Neural progenitor cell (in vitro differentiated cells): ENCODE measurements around the gene CFAP53. TPM values are rescaled to one million over a fixed set of nuclear protein-coding genes. Genes with fewer than 3 reads are reported as not detected.

Experiments used
- DNase-seq: peaks from one replicate; pipeline ENCODE4 v3.0.0-alpha.2; 2016; ENCODE audit warnings: low spot score
- H2AFZ ChIP-seq: fragments of 200-600 bp; sonication (generic); replicated peaks from 2 replicates; pipeline ENCODE4 v1.6.1; 2016; ENCODE audit warnings: antibody characterized with exemption
- H3F3A ChIP-seq: fragments of 200-600 bp; sonication (generic); 2 replicates; pipeline ENCODE4 v1.6.1; 2016; ENCODE audit warnings: antibody characterized with exemption, low read depth
- H3K27ac ChIP-seq: fragments of 200-600 bp; sonication (generic); 2 replicates; pipeline ENCODE4 v1.5.1; 2016; ENCODE audit warnings: mild to moderate bottlenecking
- H3K27me3 ChIP-seq: fragments of 200-600 bp; sonication (generic); 2 replicates; pipeline ENCODE4 v1.6.1; 2016; ENCODE audit warnings: mild to moderate bottlenecking, moderate library complexity
- H3K36me3 ChIP-seq: fragments of 200-600 bp; sonication (generic); 2 replicates; pipeline ENCODE4 v1.5.1; 2016
- H3K4me1 ChIP-seq: fragments of 200-600 bp; sonication (generic); 2 replicates; pipeline ENCODE4 v1.6.1; 2016; ENCODE audit warnings: mixed run types
- H3K4me2 ChIP-seq: fragments of 200-600 bp; sonication (generic); 2 replicates; pipeline ENCODE4 v1.6.1; 2016
- H3K4me3 ChIP-seq: fragments of 200-600 bp; sonication (generic); 2 replicates; pipeline ENCODE4 v1.5.1; 2016
- H3K79me2 ChIP-seq: fragments of 200-600 bp; sonication (generic); 2 replicates; pipeline ENCODE4 v1.6.1; 2016; ENCODE audit warnings: low read depth
- H3K9ac ChIP-seq: fragments of 200-600 bp; sonication (generic); 2 replicates; pipeline ENCODE4 v1.6.1; 2016
- H3K9me3 ChIP-seq: fragments of 200-600 bp; sonication (generic); 2 replicates; pipeline ENCODE4 v1.5.1; 2016; ENCODE audit warnings: low read depth
- H4K20me1 ChIP-seq: fragments of 200-600 bp; sonication (generic); 2 replicates; pipeline ENCODE4 v1.6.1; 2016; ENCODE audit warnings: low read depth
- H3K27ac Mint-ChIP-seq: 3 replicates; pipeline ENCODE4 v1.8.0; 2021; ENCODE audit warnings: mixed read lengths
- H3K27me3 Mint-ChIP-seq: 2 replicates; pipeline ENCODE4 v1.8.0; 2022; ENCODE audit warnings: low read depth, mild to moderate bottlenecking, inconsistent platforms, moderate library complexity, mixed read lengths; ENCODE audit not compliant: insufficient read depth
- H3K36me3 Mint-ChIP-seq: 3 replicates; pipeline ENCODE4 v1.8.0; 2021; ENCODE audit warnings: mixed read lengths
- H3K4me1 Mint-ChIP-seq: 3 replicates; pipeline ENCODE4 v1.8.0; 2021; ENCODE audit warnings: mixed read lengths
- H3K4me3 Mint-ChIP-seq: 3 replicates; pipeline ENCODE4 v1.8.0; 2021; ENCODE audit warnings: mild to moderate bottlenecking, moderate library complexity, mixed read lengths
- H3K9me3 Mint-ChIP-seq: 3 replicates; pipeline ENCODE4 v1.8.0; 2020; ENCODE audit warnings: mixed read lengths
- EZH2 ChIP-seq: fragments of 200-600 bp; sonication (generic); IDR thresholded peaks from 2 replicates; pipeline ENCODE4 v1.6.1; 2017; ENCODE audit warnings: antibody characterized with exemption, mild to moderate bottlenecking, moderate library complexity
- EZH2phosphoT487 ChIP-seq: fragments of 200-600 bp; sonication (generic); IDR thresholded peaks from 2 replicates; pipeline ENCODE4 v1.6.1; 2017; ENCODE audit warnings: antibody characterized with exemption
- total RNA-seq: library from RNA; depleted of rRNA; stranded (reverse); fragments of >200 nt; gene quantifications from 2 replicates; pipeline ENCODE4 v1.2.3, GENCODE V29; 2015; ENCODE audit warnings: low replicate concordance
- TF ChIP-seq, protein P1 (sequence below): fragments of 200-600 bp; sonication (generic); IDR thresholded peaks from 2 replicates; pipeline ENCODE4 v1.5.1; 2017; ENCODE audit warnings: antibody characterized with exemption, mild to moderate bottlenecking

Gene CFAP53
- total RNA-seq, 1 donor from 2014 or later, result 0.36 TPM

GRCh38 chr18:50281972-50282520, 15.8 kb upstream of the CFAP53 start:
- peaks cover 27% of the 10 kb centered on the region for H3K4me1 Mint-ChIP-seq
- Histone ChIP-seq H3K27me3 (no peaks in the 10 kb centered on the region), H3K4me3 (peak overlapping the region; percentile 91), H3K9me3 (no peaks in the 10 kb centered on the region), H3K9ac (no peak overlapping the region), H2AFZ (peak overlapping the region; percentile 99), H3F3A (peaks cover 11% of the 10 kb centered on the region), H3K79me2 (peaks cover 35% of the 10 kb centered on the region), H3K4me2 (peak overlapping the region; percentile 87), H4K20me1 (peaks cover 8% of the 10 kb centered on the region), H3K4me1 (peaks cover 14% of the 10 kb centered on the region), H3K36me3 (peaks cover 7% of the 10 kb centered on the region), H3K27ac (peak overlapping the region; percentile 79)
- TF ChIP-seq, protein P1, sequence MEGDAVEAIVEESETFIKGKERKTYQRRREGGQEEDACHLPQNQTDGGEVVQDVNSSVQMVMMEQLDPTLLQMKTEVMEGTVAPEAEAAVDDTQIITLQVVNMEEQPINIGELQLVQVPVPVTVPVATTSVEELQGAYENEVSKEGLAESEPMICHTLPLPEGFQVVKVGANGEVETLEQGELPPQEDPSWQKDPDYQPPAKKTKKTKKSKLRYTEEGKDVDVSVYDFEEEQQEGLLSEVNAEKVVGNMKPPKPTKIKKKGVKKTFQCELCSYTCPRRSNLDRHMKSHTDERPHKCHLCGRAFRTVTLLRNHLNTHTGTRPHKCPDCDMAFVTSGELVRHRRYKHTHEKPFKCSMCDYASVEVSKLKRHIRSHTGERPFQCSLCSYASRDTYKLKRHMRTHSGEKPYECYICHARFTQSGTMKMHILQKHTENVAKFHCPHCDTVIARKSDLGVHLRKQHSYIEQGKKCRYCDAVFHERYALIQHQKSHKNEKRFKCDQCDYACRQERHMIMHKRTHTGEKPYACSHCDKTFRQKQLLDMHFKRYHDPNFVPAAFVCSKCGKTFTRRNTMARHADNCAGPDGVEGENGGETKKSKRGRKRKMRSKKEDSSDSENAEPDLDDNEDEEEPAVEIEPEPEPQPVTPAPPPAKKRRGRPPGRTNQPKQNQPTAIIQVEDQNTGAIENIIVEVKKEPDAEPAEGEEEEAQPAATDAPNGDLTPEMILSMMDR, result no peak
- no peak for TF ChIP-seq EZH2phosphoT487
- H3K36me3 Mint-ChIP-seq, result peaks cover 28% of the 10 kb centered on the region
- peaks cover 8% of the 10 kb centered on the region for H3K27me3 Mint-ChIP-seq
- DNase-seq, result no peak
- no peak overlapping the region for H3K27ac Mint-ChIP-seq
- H3K9me3 Mint-ChIP-seq, result no peaks in the 10 kb centered on the region
- H3K4me3 Mint-ChIP-seq, result peak overlapping the region; percentile 96

GRCh38 chr18:50281295-50281971, 15.1 kb upstream of the CFAP53 start, which contains the start of gene MBD1:
Gene MBD1, minus strand, starts transcription at chr18:50281523. Its CDS starts 1,531 bp downstream, at chr18:50279992.
- Mint-ChIP-seq H3K27me3 (peaks cover 7% of the 10 kb centered on the region), H3K27ac (peak within 1 kb of the TSS; percentile 46), H3K4me3 (peak within 1 kb of the TSS; percentile 96), H3K9me3 (no peaks in the 10 kb centered on the region), H3K36me3 (peaks cover 31% of the 10 kb centered on the region), H3K4me1 (peaks cover 22% of the 10 kb centered on the region)
- peaks cover 11% of the 10 kb centered on the region for H3F3A ChIP-seq
- H3K79me2 ChIP-seq, result peaks cover 29% of the 10 kb centered on the region
- H3K27ac ChIP-seq, result peak within 1 kb of the TSS; percentile 79
- peak; percentile 98 for DNase-seq
- H3K27me3 ChIP-seq, result no peaks in the 10 kb centered on the region
- H3K4me3 ChIP-seq, result peak within 1 kb of the TSS; percentile 91
- peaks cover 12% of the 10 kb centered on the region for H3K4me1 ChIP-seq
- H3K9ac ChIP-seq, result peak within 1 kb of the TSS; percentile 85
- peak within 1 kb of the TSS; percentile 87 for H3K4me2 ChIP-seq
- peaks cover 10% of the 10 kb centered on the region for H4K20me1 ChIP-seq
- TF ChIP-seq EZH2 (peak; percentile 6), EZH2phosphoT487 (no peak)
- TF ChIP-seq, protein P1, result peak; percentile 28
- H3K9me3 ChIP-seq, result no peaks in the 10 kb centered on the region
- H2AFZ ChIP-seq, result peak within 1 kb of the TSS; percentile 99
- H3K36me3 ChIP-seq, result peaks cover 7% of the 10 kb centered on the region

- no peak overlapping the region for H3K27ac ChIP-seq
- no peaks in the 10 kb centered on the region for H3K9me3 ChIP-seq
- H2AFZ ChIP-seq, result peak overlapping the region; percentile 99
- TF ChIP-seq EZH2 (no peak), EZH2phosphoT487 (no peak)
- TF ChIP-seq, protein P1, result no peak
- peaks cover 7% of the 10 kb centered on the region for H3K36me3 ChIP-seq
- Mint-ChIP-seq H3K4me1 (peaks cover 18% of the 10 kb centered on the region), H3K36me3 (peaks cover 35% of the 10 kb centered on the region), H3K27ac (peak overlapping the region; percentile 46), H3K9me3 (no peaks in the 10 kb centered on the region), H3K27me3 (peaks cover 6% of the 10 kb centered on the region), H3K4me3 (peak overlapping the region; percentile 96)
- H3K79me2 ChIP-seq, result peaks cover 27% of the 10 kb centered on the region
- DNase-seq, result no peak
- peak overlapping the region; percentile 85 for H3K9ac ChIP-seq
- peaks cover 11% of the 10 kb centered on the region for H3F3A ChIP-seq
- H4K20me1 ChIP-seq, result peaks cover 10% of the 10 kb centered on the region
- peaks cover 11% of the 10 kb centered on the region for H3K4me1 ChIP-seq
- peak overlapping the region; percentile 91 for H3K4me3 ChIP-seq
- peak overlapping the region; percentile 87 for H3K4me2 ChIP-seq
- H3K27me3 ChIP-seq, result no peaks in the 10 kb centered on the region
Observed at GRCh38 chr18:50280707-50281294, 14.5 kb upstream of the CFAP53 start.
